SK-N-MC (cell line): Measurements from ENCODE around the gene SLC13A4.

Experiments
- EZH2 ChIP-seq: fragments of 200-600 bp; sonication (generic); IDR thresholded peaks from one replicate; pipeline ENCODE4 v1.6.1; 2017; ENCODE audit warnings: antibody characterized with exemption
- FOXP2 ChIP-seq: optimal IDR thresholded peaks from 2 replicates; pipeline ENCODE3; 2011; ENCODE audit warnings: mild to moderate bottlenecking, moderate library complexity; ENCODE audit not compliant: insufficient read depth; ENCODE audit errors: extremely low read length, control extremely low read depth
- POLR2AphosphoS5 ChIP-seq: IDR thresholded peaks from 2 replicates; pipeline ENCODE4 v1.6.1; 2012; ENCODE audit warnings: mild to moderate bottlenecking, low read depth, low read length, borderline replicate concordance

- no peak for TF ChIP-seq POLR2AphosphoS5
- no peak for TF ChIP-seq EZH2
- TF ChIP-seq FOXP2: no peak
Measured at GRCh38 chr7:135771051-135771450, 43.1 kb upstream of the SLC13A4 start.
